Esophagus squamous epithelium (tissue), 5 donors: ENCODE results near the gene FOXF1. TPM values are rescaled to one million over a fixed set of nuclear protein-coding genes. Genes with fewer than 3 reads are reported as not detected.

Experiments used
- DNase-seq: peaks from one replicate; lab custom pipeline; 2025; lab: John Stamatoyannopoulos, UW
- H3K27ac ChIP-seq, 4 donors: fragments of 200-600 bp; sonication (generic); one replicate each; pipeline ENCODE4 v1.5.1; 2016 to 2019; ENCODE audit warnings: mild to moderate bottlenecking in 1 of 4
- H3K27me3 ChIP-seq, 4 donors: fragments of 200-600 bp; sonication (generic); 1 replicate in 3 of 4; 2 replicates in 1 of 4; pipeline versions ENCODE4 v1.5.1 to v1.6.0; 2017 to 2021; ENCODE audit warnings: antibody characterized with exemption in 1 of 4
- H3K36me3 ChIP-seq, 3 donors: fragments of 200-600 bp; sonication (generic); one replicate each; pipeline ENCODE4 v1.5.1; 2016 to 2019
- H3K4me1 ChIP-seq, 3 donors: fragments of 200-600 bp; sonication (generic); one replicate each; pipeline ENCODE4 v1.5.1; 2017 to 2019
- H3K4me3 ChIP-seq, 4 donors: fragments of 200-600 bp; sonication (generic); 1 replicate in 3 of 4; 2 replicates in 1 of 4; pipeline ENCODE4 v1.5.1; 2016 to 2019; ENCODE audit warnings: mild to moderate bottlenecking in 2 of 4, moderate library complexity in 1 of 4
- H3K9me3 ChIP-seq, 3 donors: fragments of 200-600 bp; sonication (generic); one replicate each; pipeline ENCODE4 v1.5.1; 2016 to 2019
- POLR2A ChIP-seq, 4 donors: fragments of 450-650 bp; IDR thresholded peaks; one replicate each; pipeline ENCODE4 v1.6.1; 2017; ENCODE audit warnings: antibody characterized with exemption in 4 of 4, mild to moderate bottlenecking in 4 of 4, moderate library complexity in 3 of 4
- WGBS, 2 donors: methylation state at CpG; one replicate each; pipeline ENCODE4 v1.1.5; 2018; 5-methylcytosine and 5-hydroxymethylcytosine counted together
- intact Hi-C: fragments of 100-400 bp; cut with DNase I; formaldehyde crosslinking; loops from one replicate; pipeline ENCODE4 v1.15.0; 2022
- total RNA-seq, 4 donors: library from RNA; depleted of rRNA; stranded (reverse); fragments of >200 nt; gene quantifications; one replicate each; pipeline ENCODE4 v1.1.0, GENCODE V29; 2016
- TF ChIP-seq, protein P1 (sequence below), 6 experiments: fragments of 450-650 bp in 4 of 6; fragments of 200-600 bp in 2 of 6; sonication (generic) in 2 of 6; IDR thresholded peaks; one replicate each; pipeline ENCODE4 v1.5.1; 2016 to 2019; ENCODE audit warnings: antibody characterized with exemption in 6 of 6, mild to moderate bottlenecking in 4 of 6, moderate library complexity in 4 of 6
- donor health status: DM: yes; HTN: yes; CAD: no.

The FOXF1 gene
- total RNA-seq = 1 to 10 TPM in 3 of 4 donors, under 1 TPM in 1; 0.76 to 8.6 (median 3.0) TPM

GRCh38 chr16:86510465-86511261, at the start of gene FOXF1:
Gene FOXF1, plus strand, starts transcription at chr16:86510527. Its CDS starts 43 bp downstream, at chr16:86510570.
- no peak for DNase-seq
- intact Hi-C loops = no loop called here
- 0% methylated on average over 13 of the region's 89 CpGs; no CpG with 5 or more reads in 1 of the 2 donors for WGBS, 2 donors
- Histone ChIP-seq H3K9me3 (no peaks in the 10 kb centered on the region), H3K27me3 (peaks cover 0 to 100% (median 30%) of the 10 kb centered on the region in 4 donors), H3K4me3 (peak within 1 kb of the TSS; percentile 39 to 69 (median 64)), H3K27ac (peak within 1 kb of the TSS; percentile 83 to 95 (median 94)), H3K36me3 (no peaks in the 10 kb centered on the region), H3K4me1 (peaks cover 19 to 67% (median 31%) of the 10 kb centered on the region in 3 donors)
- TF ChIP-seq, protein P1, sequence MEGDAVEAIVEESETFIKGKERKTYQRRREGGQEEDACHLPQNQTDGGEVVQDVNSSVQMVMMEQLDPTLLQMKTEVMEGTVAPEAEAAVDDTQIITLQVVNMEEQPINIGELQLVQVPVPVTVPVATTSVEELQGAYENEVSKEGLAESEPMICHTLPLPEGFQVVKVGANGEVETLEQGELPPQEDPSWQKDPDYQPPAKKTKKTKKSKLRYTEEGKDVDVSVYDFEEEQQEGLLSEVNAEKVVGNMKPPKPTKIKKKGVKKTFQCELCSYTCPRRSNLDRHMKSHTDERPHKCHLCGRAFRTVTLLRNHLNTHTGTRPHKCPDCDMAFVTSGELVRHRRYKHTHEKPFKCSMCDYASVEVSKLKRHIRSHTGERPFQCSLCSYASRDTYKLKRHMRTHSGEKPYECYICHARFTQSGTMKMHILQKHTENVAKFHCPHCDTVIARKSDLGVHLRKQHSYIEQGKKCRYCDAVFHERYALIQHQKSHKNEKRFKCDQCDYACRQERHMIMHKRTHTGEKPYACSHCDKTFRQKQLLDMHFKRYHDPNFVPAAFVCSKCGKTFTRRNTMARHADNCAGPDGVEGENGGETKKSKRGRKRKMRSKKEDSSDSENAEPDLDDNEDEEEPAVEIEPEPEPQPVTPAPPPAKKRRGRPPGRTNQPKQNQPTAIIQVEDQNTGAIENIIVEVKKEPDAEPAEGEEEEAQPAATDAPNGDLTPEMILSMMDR (IDR thresholded peaks at IDR 0.05) = no peak
- TF ChIP-seq POLR2A (IDR thresholded peaks at IDR 0.05) = peak in 2 of 4 donors; percentile 67 to 87

DNA sequence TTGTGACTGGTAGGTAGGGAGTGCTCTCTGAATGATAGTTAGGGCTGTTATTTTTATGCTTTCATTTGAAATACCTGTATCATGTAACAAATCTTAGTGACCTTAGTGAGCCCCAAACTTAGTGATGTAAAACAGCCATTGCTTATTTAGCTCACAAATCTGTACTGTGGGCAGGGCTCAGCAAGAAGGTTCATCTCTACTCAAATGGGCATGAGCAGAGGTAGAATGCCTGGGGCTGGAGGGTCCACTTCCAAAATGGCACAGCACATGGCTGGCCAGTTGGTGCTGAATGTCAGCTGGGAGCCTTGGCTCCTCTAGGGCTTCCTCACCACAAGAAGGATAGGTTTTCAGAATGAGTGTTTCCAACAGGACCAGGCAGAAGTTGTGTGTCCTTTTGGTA, 49.3 kb upstream of the FOXF1 start:
- no peak overlapping the region for H3K4me3 ChIP-seq
- TF ChIP-seq, protein P1 (IDR thresholded peaks at IDR 0.05) = no peak
- TF ChIP-seq POLR2A (IDR thresholded peaks at IDR 0.05) = no peak
- DNase-seq = no peak
- no peaks in the 10 kb centered on the region for H3K36me3 ChIP-seq
- H3K9me3 ChIP-seq = peaks cover 0 to 16% (median 0%) of the 10 kb centered on the region in 3 donors
- peaks cover 0 to 12% (median 0%) of the 10 kb centered on the region in 4 donors for H3K27me3 ChIP-seq
- H3K27ac ChIP-seq = peak overlapping the region in 2 of 4 donors; percentile 65 to 72
- intact Hi-C loops = no loop called here
- H3K4me1 ChIP-seq = peaks cover 0 to 9% (median 2%) of the 10 kb centered on the region in 3 donors

DNA sequence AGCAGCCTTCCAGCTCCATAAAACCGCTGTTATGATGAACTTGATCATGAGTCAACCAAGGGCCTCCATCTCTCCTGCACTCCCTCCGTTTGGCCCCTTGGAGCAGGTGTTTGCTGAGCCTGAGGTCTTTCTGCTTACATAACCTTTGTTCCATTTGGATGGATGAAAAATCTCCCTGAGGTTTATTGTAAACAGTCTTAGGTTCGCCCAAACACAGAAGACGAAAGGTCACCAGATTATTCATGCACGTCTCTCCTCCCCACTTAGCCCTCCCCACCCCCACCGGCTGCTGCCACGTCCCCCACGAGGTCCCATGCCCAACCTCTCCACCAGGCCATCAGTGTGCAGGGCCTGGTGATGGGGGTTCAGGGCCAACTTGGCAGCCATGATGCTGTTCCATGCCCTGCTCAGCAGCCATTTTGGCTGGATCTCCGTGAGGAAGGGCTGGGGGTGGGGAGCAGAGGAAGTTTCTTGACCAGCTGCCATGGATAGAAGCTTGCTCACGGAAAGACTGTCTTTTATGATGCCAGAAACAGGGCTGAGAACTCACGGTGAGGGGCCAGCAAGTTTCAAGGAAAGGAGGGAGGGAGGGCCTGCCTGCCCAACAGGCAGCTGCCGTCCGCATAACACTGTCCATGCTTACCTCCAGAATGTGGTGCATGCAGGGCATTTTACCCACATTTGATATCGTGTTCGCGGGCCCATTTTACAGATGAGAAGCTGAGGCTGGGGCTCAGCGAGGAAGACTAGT, 47.8 kb upstream of the FOXF1 start:
- Histone ChIP-seq H3K36me3 (no peaks in the 10 kb centered on the region), H3K27me3 (peaks cover 0 to 12% (median 0%) of the 10 kb centered on the region in 4 donors), H3K9me3 (peaks cover 0 to 16% (median 0%) of the 10 kb centered on the region in 3 donors), H3K27ac (peak overlapping the region in 3 of 4 donors; percentile 55 to 72 (median 65)), H3K4me3 (no peak overlapping the region), H3K4me1 (peaks cover 0 to 4% (median 2%) of the 10 kb centered on the region in 3 donors)
- WGBS, 2 donors = 57 to 77% methylated on average over 3 to 7 of the region's 17 CpGs
- no peak for DNase-seq
- TF ChIP-seq, protein P1 (IDR thresholded peaks at IDR 0.05) = peak in 2 of 6 experiments; percentile 5 to 20
- no peak for TF ChIP-seq POLR2A (IDR thresholded peaks at IDR 0.05)
- intact Hi-C loops = no loop called here

GRCh38 chr16:86464044-86464443, 46.3 kb upstream of the FOXF1 start:
- intact Hi-C loops = no loop called here
- Histone ChIP-seq H3K9me3 (peaks cover 0 to 16% (median 0%) of the 10 kb centered on the region in 3 donors), H3K4me3 (no peak overlapping the region), H3K27me3 (peaks cover 0 to 9% (median 0%) of the 10 kb centered on the region in 4 donors), H3K4me1 (no peaks in the 10 kb centered on the region), H3K27ac (no peak overlapping the region), H3K36me3 (no peaks in the 10 kb centered on the region)
- 93 to 98% methylated on average over 2 of the region's 2 CpGs for WGBS, 2 donors
- TF ChIP-seq, protein P1 (IDR thresholded peaks at IDR 0.05) = no peak
- TF ChIP-seq POLR2A (IDR thresholded peaks at IDR 0.05) = no peak
- DNase-seq = no peak
